Measurements from ENCODE around the gene RPS19BP1.
"Not testable (repeated sequence)": the region's sequence is repeated elsewhere in the genome, so short reads cannot be mapped to it uniquely, and the experiment has no call there.

Gene RPS19BP1

GRCh38 chr22:39510529-39511149 is 21.9 kb downstream of the RPS19BP1 start:
- in situ Hi-C loops (cut with HindIII; ENCODE audit: low pct_ligation_motif_present, low sequenced_read_pairs): loop anchor here (25.0 kb wide), 1 partner anchor 98 kb away; no protein-coding TSS in a partner anchor
- peaks cover 74% of the 10 kb centered on the region for H3K36me3 ChIP-seq (replicated peaks)
- no peaks in the 10 kb centered on the region for H3K27me3 ChIP-seq (replicated peaks)
- H3K27ac ChIP-seq: no peak overlapping the region
- H3K4me3 ChIP-seq (ENCODE audit: low read depth, low read length): no peak overlapping the region
- TF ChIP-seq CTCF (IDR thresholded peaks at IDR 0.05; ENCODE audit: low read depth, low read length, missing control alignments): no peak
- DNase-seq: no peak

GRCh38 chr22:39508393-39508792 is 24.2 kb downstream of the RPS19BP1 start:
- Histone ChIP-seq H3K36me3 (replicated peaks) (peaks cover 63% of the 10 kb centered on the region), H3K4me3 (ENCODE audit: low read depth, low read length) (no peak overlapping the region), H3K27me3 (replicated peaks) (no peaks in the 10 kb centered on the region), H3K27ac (no peak overlapping the region)
- no peak for DNase-seq
- TF ChIP-seq CTCF (IDR thresholded peaks at IDR 0.05; ENCODE audit: low read depth, low read length, missing control alignments): no peak
- in situ Hi-C loops (cut with HindIII; ENCODE audit: low pct_ligation_motif_present, low sequenced_read_pairs): loop anchor here (25.0 kb wide), 1 partner anchor 96 kb away; no protein-coding TSS in a partner anchor

GRCh38 chr22:39507021-39507420 is 25.5 kb downstream of the RPS19BP1 start:
- peaks cover 53% of the 10 kb centered on the region for H3K36me3 ChIP-seq (replicated peaks)
- not testable (repeated sequence) for H3K27ac ChIP-seq; H3K4me3 ChIP-seq (ENCODE audit: low read depth, low read length); H3K27me3 ChIP-seq (replicated peaks); DNase-seq
- in situ Hi-C loops (cut with HindIII; ENCODE audit: low pct_ligation_motif_present, low sequenced_read_pairs): loop anchor here (25.0 kb wide), 1 partner anchor 95 kb away; no protein-coding TSS in a partner anchor

- in situ Hi-C loops (cut with HindIII; ENCODE audit: low pct_ligation_motif_present, low sequenced_read_pairs): loop anchor here (25.0 kb wide), 1 partner anchor 92 kb away; no protein-coding TSS in a partner anchor
- no peak overlapping the region for H3K4me3 ChIP-seq (ENCODE audit: low read depth, low read length)
- peaks cover 32% of the 10 kb centered on the region for H3K36me3 ChIP-seq (replicated peaks)
- no peak overlapping the region for H3K27ac ChIP-seq
- DNase-seq: no peak
- TF ChIP-seq CTCF (IDR thresholded peaks at IDR 0.05; ENCODE audit: low read depth, low read length, missing control alignments): no peak
- no peaks in the 10 kb centered on the region for H3K27me3 ChIP-seq (replicated peaks)
These were observed 28.5 kb downstream of the RPS19BP1 start for GRCh38 chr22:39504071-39504470.

- in situ Hi-C loops (cut with HindIII; ENCODE audit: low pct_ligation_motif_present, low sequenced_read_pairs): loop anchor here (25.0 kb wide), 1 partner anchor 91 kb away; no protein-coding TSS in a partner anchor
- H3K27ac ChIP-seq: no peak overlapping the region
- no peaks in the 10 kb centered on the region for H3K27me3 ChIP-seq (replicated peaks)
- no peak for DNase-seq
- peaks cover 29% of the 10 kb centered on the region for H3K36me3 ChIP-seq (replicated peaks)
- peak overlapping the region; percentile 82 for H3K4me3 ChIP-seq (ENCODE audit: low read depth, low read length)
- TF ChIP-seq CTCF (IDR thresholded peaks at IDR 0.05; ENCODE audit: low read depth, low read length, missing control alignments): no peak
These were observed 28.9 kb downstream of the RPS19BP1 start for GRCh38 chr22:39503630-39504029.

- peaks cover 22% of the 10 kb centered on the region for H3K36me3 ChIP-seq (replicated peaks)
- peak overlapping the region; percentile 82 for H3K4me3 ChIP-seq (ENCODE audit: low read depth, low read length)
- H3K27me3 ChIP-seq (replicated peaks): no peaks in the 10 kb centered on the region
- no peak for TF ChIP-seq CTCF (IDR thresholded peaks at IDR 0.05; ENCODE audit: low read depth, low read length, missing control alignments)
- in situ Hi-C loops (cut with HindIII; ENCODE audit: low pct_ligation_motif_present, low sequenced_read_pairs): loop anchor here (25.0 kb wide), 1 partner anchor 91 kb away; no protein-coding TSS in a partner anchor
- H3K27ac ChIP-seq: peak overlapping the region; percentile 20
- no peak for DNase-seq
These were observed 29.6 kb downstream of the RPS19BP1 start for GRCh38 chr22:39502789-39503409.
